Measurements from ENCODE around the gene RYR2.

Gene RYR2

DNA sequence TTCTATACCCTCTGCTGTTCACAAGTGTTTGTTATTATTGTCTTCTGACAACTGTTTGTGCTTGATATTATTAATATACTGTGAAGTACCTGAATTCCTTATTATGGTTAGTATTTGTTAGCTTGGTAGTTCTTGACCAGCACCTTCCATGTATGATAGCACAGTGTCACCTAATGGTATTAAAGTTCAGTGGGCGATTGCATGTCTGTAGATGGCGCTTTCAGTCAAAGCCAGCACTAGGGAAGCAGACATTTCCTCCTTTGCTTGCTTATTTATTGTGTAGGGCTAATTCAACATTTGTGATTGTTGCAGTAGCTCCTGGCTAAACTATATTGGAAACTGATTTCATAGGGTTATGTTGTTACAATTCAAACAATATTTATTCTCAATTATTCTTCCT, 630.8 kb downstream of the RYR2 start:
- no peak for DNase-seq (ENCODE audit: low read depth)

DNA sequence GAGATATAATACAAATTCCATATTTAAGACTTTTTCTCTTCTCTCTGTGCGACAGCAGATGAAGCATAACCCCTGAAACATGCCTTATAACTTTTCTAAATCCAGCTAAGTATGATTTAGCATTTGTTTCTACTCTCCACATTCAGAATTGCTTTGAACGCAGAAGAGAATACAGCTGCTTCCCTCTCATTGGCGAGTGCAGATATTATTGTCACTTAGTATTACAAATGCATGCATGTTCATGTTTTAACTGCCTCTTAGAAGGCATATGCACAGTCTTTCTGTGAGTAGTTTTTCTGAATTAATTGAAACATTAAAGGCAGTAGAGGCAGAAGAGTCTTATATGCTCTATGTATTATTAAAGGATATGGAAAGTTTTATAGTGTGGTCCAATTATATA, 631.6 kb downstream of the RYR2 start:
- DNase-seq (ENCODE audit: low read depth), result no peak

- DNase-seq (ENCODE audit: low read depth), result no peak
Measured at GRCh38 chr1:237677979-237678378, 636.0 kb downstream of the RYR2 start.

GRCh38 chr1:237679687-237680086, 637.7 kb downstream of the RYR2 start:
- no peak for DNase-seq (ENCODE audit: low read depth)

- DNase-seq (ENCODE audit: low read depth), result no peak
Measured at GRCh38 chr1:237681210-237681609, 639.2 kb downstream of the RYR2 start.

GRCh38 chr1:237684236-237684635, 642.3 kb downstream of the RYR2 start:
- DNase-seq (ENCODE audit: low read depth), result no peak

DNA sequence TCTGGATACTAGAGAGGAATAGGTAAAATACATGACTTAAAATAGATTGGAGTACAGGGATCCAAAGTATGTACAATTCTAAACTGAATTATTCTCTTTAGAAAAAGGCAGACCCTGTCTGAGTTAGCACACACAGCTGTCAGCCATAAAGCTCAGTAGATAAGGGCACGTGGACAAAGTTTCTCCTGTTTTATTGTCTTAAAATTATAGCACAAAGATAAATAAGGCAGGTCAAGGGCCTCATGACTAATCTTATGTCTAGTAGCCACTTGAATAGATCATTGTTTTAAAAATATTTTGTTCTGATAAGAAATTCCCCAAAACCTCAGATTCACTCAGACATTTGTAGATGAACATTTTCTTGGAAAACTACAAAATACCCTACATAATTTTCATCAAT, 643.6 kb downstream of the RYR2 start:
- no peak for DNase-seq (ENCODE audit: low read depth)

DNA sequence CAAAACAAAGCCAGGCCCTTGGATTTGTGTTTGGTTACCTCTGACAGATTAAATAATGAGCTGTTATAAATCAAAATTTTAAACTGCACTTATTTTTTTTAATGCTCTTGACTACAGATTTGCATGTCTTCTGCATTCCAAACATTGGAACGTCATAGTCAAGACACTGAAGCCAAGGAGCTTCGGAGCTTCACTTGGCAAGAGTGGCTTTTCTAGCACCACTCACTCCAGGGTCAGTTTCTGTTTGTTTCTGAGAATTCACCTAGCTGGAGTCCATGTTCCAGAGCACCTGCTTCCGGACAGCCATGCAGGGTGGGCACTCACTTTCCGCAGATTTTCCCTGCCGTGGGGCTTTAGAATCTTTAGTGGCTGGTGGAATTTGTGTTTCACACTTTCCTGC, 645.8 kb downstream of the RYR2 start:
- no peak for DNase-seq (ENCODE audit: low read depth)

DNA sequence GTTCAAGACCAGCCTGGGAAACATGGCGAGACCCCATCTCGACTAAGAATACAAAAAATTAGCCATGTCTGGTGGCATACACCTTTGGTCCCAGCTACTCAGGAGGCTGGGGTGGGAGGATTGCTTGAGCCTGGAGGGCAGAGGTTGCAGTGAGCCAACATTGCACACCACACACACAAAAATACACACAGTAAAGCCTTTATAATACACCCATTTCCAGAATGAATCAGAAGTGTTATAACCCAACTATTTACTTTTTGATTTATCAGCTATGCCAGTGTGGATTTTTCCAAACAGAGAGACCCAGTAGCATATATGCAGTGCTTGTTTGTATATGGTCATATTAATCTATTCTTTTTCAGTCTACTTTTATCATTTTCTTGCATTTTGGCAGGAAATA, 648.7 kb downstream of the RYR2 start:
- no peak for DNase-seq (ENCODE audit: low read depth)

GRCh38 chr1:237692255-237692654, 650.3 kb downstream of the RYR2 start:
- DNase-seq (ENCODE audit: low read depth), result no peak

GRCh38 chr1:237695878-237696277, 653.9 kb downstream of the RYR2 start:
- no peak for DNase-seq (ENCODE audit: low read depth)

DNA sequence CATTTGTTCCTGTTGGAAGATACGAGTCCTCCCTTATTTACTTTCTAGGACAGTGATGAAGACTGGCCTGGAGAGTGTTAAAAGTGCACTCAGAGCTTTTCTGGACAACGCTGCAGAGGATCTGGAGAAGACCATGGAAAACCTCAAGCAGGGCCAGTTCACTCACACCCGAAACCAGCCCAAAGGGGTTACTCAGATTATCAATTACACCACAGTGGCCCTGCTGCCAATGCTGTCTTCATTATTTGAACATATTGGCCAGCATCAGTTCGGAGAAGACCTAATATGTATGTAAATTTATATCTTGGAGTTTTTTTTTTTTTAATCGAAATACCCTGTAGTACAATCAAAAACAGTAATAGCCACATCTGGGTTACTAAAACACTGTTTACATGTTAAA, 658.2 kb downstream of the RYR2 start:
- no peak for DNase-seq (ENCODE audit: low read depth)

- DNase-seq (ENCODE audit: low read depth), result no peak
Measured at GRCh38 chr1:237701534-237701933, 659.5 kb downstream of the RYR2 start.

- no peak for DNase-seq (ENCODE audit: low read depth)
Measured at GRCh38 chr1:237702161-237702560, 660.2 kb downstream of the RYR2 start.

- DNase-seq (ENCODE audit: low read depth), result no peak
Measured at GRCh38 chr1:237705462-237705861, 663.5 kb downstream of the RYR2 start.

DNA sequence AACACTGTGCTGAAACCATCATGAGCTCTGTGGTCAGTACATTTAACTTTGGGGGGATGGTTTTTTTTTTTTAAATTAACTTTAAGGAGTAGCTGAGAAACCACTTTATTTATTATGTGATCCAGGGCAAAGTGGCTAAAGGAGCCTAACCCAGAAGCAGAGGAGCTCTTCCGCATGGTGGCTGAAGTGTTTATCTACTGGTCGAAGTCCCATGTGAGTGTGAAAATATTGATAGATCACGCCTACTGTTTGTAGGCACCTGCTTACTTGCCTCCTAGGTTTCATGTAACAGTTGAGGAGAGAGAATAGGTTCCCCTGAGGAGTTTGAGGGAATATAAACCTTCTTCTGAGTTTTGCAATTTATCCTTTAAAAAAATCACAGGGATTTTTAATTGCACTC, 667.4 kb downstream of the RYR2 start:
- DNase-seq (ENCODE audit: low read depth), result no peak

- no peak for DNase-seq (ENCODE audit: low read depth)
Measured at GRCh38 chr1:237711281-237711680, 669.3 kb downstream of the RYR2 start.

DNA sequence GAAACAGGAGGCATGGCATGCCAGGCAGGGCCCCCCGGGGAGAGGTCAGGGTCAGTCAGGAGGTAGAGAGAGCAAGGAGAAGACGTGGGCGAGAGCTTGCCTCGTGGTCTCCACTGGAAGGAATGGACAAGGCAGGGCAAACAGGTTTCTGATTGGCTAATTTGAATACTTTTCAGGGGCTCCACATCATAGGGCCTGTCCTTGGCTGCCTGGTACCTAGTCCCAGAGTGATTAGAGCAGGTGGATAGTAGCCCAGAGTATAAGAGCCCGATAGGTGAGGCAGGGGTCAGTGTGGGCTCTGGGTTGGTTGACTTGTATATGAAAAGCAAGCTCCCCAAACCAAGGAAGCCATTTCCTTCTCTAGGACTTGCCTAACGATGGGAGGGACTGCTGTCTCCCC, 670.1 kb downstream of the RYR2 start:
- no peak for DNase-seq (ENCODE audit: low read depth)

GRCh38 chr1:237712586-237713157, 670.7 kb downstream of the RYR2 start:
- no peak for DNase-seq (ENCODE audit: low read depth)

DNA sequence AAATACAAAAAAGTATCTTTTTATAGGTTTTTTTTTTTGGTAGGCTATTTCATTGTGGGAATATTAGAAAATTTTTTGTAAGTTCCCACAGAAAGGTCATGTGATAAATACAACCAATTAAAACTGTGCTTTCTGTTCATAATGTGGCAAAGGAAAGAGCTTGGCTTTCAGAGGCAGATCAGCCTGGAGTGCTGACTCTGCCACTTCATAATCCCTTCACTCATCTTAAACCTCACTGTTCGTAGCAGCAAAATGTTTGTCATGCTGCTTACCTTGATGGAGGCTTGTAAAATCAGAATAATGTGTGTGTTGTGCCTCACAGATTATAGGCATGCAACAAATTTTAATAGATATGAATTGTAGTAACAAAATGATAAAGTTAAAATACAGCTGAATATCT, 671.9 kb downstream of the RYR2 start:
- DNase-seq (ENCODE audit: low read depth), result no peak

DNA sequence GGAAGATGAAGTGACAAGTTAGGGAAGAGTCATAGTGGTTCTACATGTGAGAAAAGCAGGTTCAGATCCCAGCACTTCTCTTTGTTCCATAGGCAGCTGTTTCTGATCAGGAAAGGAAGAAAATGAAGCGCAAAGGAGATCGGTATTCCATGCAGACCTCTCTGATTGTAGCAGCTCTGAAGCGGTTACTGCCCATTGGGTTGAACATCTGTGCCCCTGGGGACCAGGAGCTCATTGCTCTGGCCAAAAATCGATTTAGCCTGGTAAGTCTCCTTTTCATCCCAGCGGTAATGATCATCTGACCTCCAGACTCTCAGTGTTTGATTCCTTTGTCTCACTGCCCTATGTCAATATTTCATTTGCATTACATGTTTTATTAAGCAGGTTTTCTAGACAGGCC, 675.1 kb downstream of the RYR2 start:
- DNase-seq (ENCODE audit: low read depth), result no peak

DNA sequence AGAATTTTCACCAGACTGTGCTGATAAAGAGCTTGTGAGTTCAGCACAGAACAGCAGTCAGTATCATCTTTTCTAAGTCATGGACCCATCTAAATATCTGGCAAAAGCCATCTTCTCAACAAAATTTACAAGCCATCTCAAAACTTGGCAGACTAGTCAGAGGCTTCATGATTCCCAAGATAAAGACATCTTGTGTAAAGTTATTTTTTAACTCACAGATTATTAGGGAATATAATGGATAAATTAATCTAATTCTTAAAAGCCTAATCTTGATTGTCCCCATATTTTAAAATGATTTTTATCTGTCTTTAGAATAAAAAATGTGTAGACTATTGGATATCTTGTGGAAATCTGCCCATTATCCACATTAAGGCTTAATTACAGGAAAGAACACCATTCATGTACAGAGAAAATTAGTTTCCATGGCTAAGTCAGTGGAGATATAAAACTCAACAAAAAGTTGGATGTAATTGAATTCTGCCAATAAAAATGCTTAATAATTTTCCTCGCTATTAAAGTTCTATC, 688.9 kb downstream of the RYR2 start:
- DNase-seq (ENCODE audit: low read depth), result no peak

DNA sequence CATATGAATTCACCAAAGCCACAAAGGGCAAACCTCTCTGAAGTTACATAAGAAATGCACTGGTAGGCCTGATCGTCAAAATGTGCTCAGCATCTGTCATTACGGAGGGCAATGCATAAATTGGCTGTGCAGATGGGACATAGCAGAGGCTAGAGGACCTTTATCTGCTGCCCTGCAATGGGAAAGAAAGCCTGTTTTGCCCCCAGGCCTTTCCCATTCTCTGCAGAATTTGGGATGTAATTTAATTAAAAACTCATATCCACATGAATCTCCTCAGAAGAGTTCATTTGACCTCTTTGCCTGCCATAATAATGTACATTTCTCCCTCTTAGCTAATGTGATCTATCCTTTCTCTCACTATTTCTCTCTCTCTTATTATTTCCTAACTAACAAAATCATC, 690.7 kb downstream of the RYR2 start:
- DNase-seq (ENCODE audit: low read depth), result no peak

GRCh38 chr1:237736372-237737029, 694.5 kb downstream of the RYR2 start:
- no peak for DNase-seq (ENCODE audit: low read depth)
